Glutamatergic neuron (in vitro differentiated cells): ENCODE results near the gene RAB11A. TPM values are rescaled to one million over a fixed set of nuclear protein-coding genes. Genes with fewer than 3 reads are reported as not detected.

Source experiments
- DNase-seq: peaks from one replicate; pipeline ENCODE4 v3.0.0; 2022
- H3K27ac Mint-ChIP-seq: one replicate; pipeline ENCODE4 v1.8.0; 2020; ENCODE audit warnings: mild to moderate bottlenecking, mixed read lengths, inconsistent platforms; ENCODE audit not compliant: unreplicated experiment
- H3K27me3 Mint-ChIP-seq: one replicate; pipeline ENCODE4 v1.8.0; 2020; ENCODE audit warnings: mild to moderate bottlenecking, moderate library complexity, mixed read lengths, inconsistent platforms; ENCODE audit not compliant: unreplicated experiment
- H3K36me3 Mint-ChIP-seq: one replicate; pipeline ENCODE4 v1.8.0; 2020; ENCODE audit warnings: mild to moderate bottlenecking, mixed read lengths, inconsistent platforms; ENCODE audit not compliant: unreplicated experiment
- H3K4me1 Mint-ChIP-seq: one replicate; pipeline ENCODE4 v1.8.0; 2020; ENCODE audit warnings: mild to moderate bottlenecking, low read depth, mixed read lengths, inconsistent platforms; ENCODE audit not compliant: unreplicated experiment
- H3K4me3 Mint-ChIP-seq: one replicate; pipeline ENCODE4 v1.8.0; 2020; ENCODE audit warnings: mild to moderate bottlenecking, mixed read lengths, inconsistent platforms; ENCODE audit not compliant: unreplicated experiment
- H3K9me3 Mint-ChIP-seq: one replicate; pipeline ENCODE4 v1.8.0; 2020; ENCODE audit warnings: mild to moderate bottlenecking, moderate library complexity, mixed read lengths, inconsistent platforms; ENCODE audit not compliant: unreplicated experiment
- total RNA-seq: library from RNA; stranded (reverse); fragmentation: NEBNext Ultra II Directional; extraction: Animal tissue kit (Norgen Biotek cat#: 25700); gene quantifications from one replicate; pipeline ENCODE4 v1.2.1, GENCODE V29; 2021; ENCODE audit not compliant: unreplicated experiment
- TF ChIP-seq, protein P1 (sequence below): fragments of 200-600 bp; sonication (generic); IDR thresholded peaks from one replicate; pipeline ENCODE4 v1.5.0; 2021; ENCODE audit not compliant: partially characterized antibody, unreplicated experiment

The RAB11A gene
- total RNA-seq, 1 donor from 2014 or later: 197 TPM

DNA sequence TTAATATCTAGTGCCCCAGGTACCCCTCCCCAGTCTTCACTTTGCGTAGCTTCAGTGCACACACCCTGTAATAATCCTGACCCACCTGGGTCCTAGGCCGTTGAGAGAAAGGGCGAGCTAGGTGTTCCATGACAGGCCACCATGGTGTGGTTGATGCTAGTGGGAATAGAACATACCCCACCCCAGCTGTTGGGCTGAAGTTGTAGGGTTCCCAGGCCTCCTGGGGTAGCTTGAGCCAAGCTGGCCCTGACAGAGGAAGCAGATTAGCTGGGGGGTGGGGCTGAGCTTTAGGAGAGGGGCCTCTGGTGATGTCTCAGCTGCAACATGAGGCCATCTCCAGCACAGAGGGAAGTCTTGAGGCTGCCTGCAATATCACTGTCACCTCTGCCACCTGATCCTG is 40.5 kb downstream of the RAB11A start:
- Mint-ChIP-seq H3K4me3 (no peak overlapping the region), H3K27me3 (peaks cover 4% of the 10 kb centered on the region), H3K27ac (no peak overlapping the region), H3K9me3 (no peaks in the 10 kb centered on the region), H3K4me1 (peaks cover 3% of the 10 kb centered on the region), H3K36me3 (no peaks in the 10 kb centered on the region)
- DNase-seq: no peak
- TF ChIP-seq, protein P1, sequence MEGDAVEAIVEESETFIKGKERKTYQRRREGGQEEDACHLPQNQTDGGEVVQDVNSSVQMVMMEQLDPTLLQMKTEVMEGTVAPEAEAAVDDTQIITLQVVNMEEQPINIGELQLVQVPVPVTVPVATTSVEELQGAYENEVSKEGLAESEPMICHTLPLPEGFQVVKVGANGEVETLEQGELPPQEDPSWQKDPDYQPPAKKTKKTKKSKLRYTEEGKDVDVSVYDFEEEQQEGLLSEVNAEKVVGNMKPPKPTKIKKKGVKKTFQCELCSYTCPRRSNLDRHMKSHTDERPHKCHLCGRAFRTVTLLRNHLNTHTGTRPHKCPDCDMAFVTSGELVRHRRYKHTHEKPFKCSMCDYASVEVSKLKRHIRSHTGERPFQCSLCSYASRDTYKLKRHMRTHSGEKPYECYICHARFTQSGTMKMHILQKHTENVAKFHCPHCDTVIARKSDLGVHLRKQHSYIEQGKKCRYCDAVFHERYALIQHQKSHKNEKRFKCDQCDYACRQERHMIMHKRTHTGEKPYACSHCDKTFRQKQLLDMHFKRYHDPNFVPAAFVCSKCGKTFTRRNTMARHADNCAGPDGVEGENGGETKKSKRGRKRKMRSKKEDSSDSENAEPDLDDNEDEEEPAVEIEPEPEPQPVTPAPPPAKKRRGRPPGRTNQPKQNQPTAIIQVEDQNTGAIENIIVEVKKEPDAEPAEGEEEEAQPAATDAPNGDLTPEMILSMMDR: no peak

DNA sequence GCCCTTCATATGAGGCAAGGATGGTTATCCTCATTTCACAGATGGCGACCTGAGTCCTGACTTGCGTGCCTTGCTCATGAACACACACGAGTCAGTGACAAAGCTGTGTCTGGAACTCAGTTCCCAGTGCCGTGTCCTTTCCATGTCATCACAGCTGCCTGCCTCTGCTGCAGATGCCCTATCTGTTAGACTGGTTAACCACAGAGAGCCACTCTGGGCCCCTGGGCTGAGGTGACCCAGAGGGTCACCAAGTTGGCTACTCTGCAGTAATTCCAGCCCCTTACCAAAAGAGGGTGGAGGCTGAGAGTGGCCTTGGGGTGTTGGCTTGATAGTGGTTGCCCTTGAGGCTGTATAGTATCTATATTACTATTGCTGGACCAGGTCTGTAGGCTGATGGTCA is 41.0 kb downstream of the RAB11A start:
- Mint-ChIP-seq H3K4me1 (peaks cover 3% of the 10 kb centered on the region), H3K27me3 (peaks cover 4% of the 10 kb centered on the region), H3K36me3 (no peaks in the 10 kb centered on the region)

DNA sequence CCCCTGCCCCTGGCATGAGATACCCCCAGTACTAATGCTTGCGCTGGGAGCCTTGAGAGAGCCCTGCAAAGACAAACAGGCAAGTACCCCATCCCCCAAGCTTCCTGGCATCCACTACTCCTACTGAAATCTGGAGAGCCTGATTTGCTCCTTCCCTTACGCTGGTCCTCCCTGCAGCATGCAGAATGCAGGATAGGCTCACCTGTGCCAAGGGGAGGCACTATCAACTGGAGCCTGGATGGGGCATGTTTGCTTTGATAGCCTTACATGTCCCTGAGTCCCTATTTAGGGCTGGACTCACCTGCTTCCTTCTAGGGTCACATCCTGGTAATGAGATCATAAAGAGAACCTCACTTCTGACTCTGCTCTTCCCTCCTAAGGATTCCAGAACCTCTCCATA is 42.9 kb downstream of the RAB11A start:
- TF ChIP-seq, protein P1: no peak
- no peak for DNase-seq
- no peak overlapping the region for H3K27ac Mint-ChIP-seq
- peaks cover 4% of the 10 kb centered on the region for H3K27me3 Mint-ChIP-seq
- H3K4me1 Mint-ChIP-seq: peaks cover 3% of the 10 kb centered on the region
- H3K4me3 Mint-ChIP-seq: no peak overlapping the region
- peaks cover 1% of the 10 kb centered on the region for H3K9me3 Mint-ChIP-seq
- no peaks in the 10 kb centered on the region for H3K36me3 Mint-ChIP-seq

More for the DNA sequence above, 41.0 kb downstream of the RAB11A start:
- TF ChIP-seq, protein P1: no peak
- DNase-seq: no peak
- Mint-ChIP-seq H3K4me3 (no peak overlapping the region), H3K27ac (no peak overlapping the region), H3K9me3 (no peaks in the 10 kb centered on the region)

- H3K27me3 Mint-ChIP-seq: peaks cover 4% of the 10 kb centered on the region
These were observed 44.4 kb downstream of the RAB11A start for GRCh38 chr15:65913631-65914199.

DNA sequence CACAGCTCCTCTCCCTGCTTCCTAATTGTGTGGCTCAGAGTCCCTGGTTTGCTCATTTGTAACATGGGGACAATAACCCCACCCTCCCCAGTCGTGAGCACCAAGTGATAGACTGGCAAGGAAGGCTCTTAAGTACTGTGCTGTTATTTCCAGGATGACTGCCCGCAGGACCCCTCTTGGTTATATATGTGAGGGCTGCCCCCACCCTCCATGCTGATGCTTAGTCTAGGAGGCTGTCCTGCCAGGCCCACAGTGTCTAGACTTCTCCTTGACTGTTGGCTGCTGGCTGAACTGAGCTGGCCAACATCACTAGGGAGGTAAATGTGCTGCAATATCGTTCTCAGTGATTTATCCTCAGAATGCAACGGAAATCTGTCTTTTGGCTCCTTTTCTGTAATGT is 45.1 kb downstream of the RAB11A start:
- no peak for DNase-seq
- H3K4me1 Mint-ChIP-seq: peaks cover 3% of the 10 kb centered on the region
- no peak overlapping the region for H3K27ac Mint-ChIP-seq
- H3K27me3 Mint-ChIP-seq: peaks cover 4% of the 10 kb centered on the region
- TF ChIP-seq, protein P1: no peak
- no peaks in the 10 kb centered on the region for H3K36me3 Mint-ChIP-seq
- peaks cover 1% of the 10 kb centered on the region for H3K9me3 Mint-ChIP-seq
- H3K4me3 Mint-ChIP-seq: no peak overlapping the region

More at GRCh38 chr15:65913631-65914199, 44.4 kb downstream of the RAB11A start:
- Mint-ChIP-seq H3K4me3 (no peak overlapping the region), H3K27ac (no peak overlapping the region), H3K36me3 (no peaks in the 10 kb centered on the region), H3K4me1 (peaks cover 3% of the 10 kb centered on the region), H3K9me3 (peaks cover 1% of the 10 kb centered on the region)
- TF ChIP-seq, protein P1: no peak
- no peak for DNase-seq
